ENCODE data around the gene MRPL53.

Gene MRPL53

DNA sequence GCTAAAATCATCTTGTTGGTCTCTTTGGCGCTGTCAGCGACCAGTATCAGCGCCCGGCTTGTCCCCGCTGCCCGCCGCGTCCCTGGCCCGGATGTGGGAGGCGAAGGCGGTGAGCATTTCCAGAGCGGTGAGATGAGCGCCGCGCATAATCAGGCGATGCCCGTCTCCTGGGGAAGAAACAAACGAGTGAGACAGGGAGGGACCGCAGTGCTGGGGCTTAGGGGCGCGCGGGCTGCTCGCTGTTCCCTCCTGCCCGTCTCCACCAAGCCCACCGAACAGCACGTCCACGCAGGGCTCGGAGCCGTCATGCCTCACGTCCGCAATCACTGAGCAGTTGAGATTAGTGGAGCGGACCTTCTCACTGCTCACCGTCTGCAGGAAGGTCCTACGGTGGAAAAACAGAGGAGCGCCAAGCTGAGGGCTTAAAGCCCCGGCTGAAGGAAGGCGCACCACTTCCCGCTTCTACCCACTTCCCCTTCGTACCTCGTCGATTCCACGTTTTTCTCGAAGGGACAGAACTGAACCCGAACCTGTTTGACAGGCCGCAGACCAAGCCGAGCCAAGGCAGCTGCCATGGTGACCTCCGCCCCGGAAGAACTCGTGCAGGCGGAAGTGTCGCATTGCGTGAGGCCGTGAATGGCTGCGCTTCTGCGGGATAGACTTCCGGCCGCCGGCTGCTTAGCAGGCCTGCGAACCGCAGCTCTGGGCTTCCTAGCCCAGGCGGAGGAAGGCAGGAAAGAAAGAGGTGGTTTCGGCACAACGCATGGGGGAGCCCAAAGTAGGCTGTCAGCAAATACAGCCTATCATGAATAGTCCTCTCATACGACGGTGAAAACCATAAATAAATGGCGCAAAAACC is at the start of gene MRPL53:
Gene MRPL53, minus strand, starts transcription at position 595 of the 859 bp plus-strand sequence. Its CDS starts 20 bp downstream, at position 575.
- peak; percentile 94 for DNase-seq

- DNase-seq = no peak
These were observed 44.2 kb upstream of the MRPL53 start for GRCh38 chr2:74516650-74517049.

GRCh38 chr2:74515981-74516633 is 43.6 kb upstream of the MRPL53 start:
- peak; percentile 81 for DNase-seq

GRCh38 chr2:74515271-74515980 is 42.9 kb upstream of the MRPL53 start:
- no peak for DNase-seq

- no peak for DNase-seq
These were observed 42.1 kb upstream of the MRPL53 start, which contains the start of gene TLX2 for GRCh38 chr2:74514368-74515270. Gene TLX2, plus strand, starts transcription at chr2:74514450. Its CDS starts 357 bp downstream, at chr2:74514807.

DNA sequence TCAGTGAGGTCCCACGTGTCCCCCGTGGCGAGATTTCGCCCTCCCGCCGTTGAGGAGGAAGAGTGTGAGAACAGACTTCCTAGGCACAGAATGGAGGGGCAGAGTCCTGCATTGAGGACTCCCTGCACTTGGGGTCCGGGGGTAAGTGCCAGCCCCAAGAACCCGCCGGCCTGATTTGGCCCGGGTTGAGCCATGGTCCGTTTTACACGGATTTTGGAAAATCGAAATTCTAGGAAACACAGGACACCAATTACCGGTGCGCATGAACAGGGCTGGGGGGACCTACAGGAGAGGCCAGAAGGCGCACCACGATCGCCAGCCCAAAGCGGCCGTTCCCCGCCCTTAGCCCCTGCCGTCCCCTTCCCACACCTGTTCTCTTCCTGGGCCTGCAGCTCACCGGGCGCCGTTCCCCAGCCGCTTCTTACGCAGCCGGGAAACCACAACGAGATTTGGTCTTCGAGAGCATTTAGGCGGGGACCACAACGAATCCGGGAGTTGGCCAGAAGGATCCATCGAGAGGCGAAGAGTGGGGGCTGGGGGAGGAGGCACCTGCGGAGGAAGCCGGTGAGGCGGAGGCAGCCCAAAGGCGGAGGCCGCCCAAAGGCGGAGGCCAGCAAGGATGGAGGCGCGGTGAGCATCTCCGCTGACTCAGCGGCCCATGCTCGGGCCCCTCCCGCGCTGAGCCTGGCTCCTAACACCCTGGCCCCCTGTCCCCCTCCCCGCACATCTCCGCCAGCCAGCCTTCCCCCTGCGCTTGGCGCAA is 41.3 kb upstream of the MRPL53 start:
- no peak for DNase-seq

DNA sequence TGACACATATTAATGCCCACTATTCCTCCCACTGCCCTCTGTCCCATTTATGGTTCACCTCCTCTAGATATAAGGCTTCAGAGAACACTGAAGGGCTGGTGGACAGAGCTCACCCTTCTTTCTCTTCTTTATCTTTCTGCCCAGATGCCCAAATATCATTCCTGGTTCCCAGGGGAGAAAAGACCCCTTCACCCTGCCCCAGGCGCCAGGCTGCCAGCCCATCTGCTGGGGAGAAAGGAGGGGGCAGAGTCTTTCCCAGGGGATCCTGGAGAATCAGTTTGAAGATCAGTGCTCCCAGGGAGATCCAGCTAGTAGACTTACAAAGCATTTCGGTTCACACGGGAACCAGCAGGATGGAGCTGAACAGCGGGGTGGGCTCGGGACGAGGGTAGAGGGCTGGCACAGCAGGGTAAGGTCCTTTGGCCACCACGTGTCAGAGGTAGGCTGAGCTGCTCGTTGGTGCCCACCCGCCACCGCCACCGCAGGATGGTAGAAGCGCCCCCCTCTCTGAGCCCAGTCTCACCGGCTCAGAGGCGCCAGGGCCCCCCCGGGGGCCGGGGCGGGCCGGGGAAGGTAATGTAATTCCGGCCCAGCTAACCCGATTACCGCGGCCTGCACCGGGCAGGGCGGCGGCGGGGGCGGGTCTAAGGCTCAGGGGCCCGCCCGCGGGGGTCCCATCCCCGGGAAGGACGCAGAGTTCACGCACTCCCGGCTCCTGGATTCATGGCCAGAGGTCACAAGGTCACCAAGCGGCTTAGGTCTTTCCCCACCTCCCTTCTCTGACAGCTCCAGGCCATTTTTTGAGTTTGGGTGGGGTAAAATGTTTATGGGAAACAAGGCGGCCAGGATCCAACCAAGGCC is 40.5 kb upstream of the MRPL53 start:
- no peak for DNase-seq

GRCh38 chr2:74511104-74511989 is 38.9 kb upstream of the MRPL53 start:
- no peak for DNase-seq

GRCh38 chr2:74510272-74510671 is 37.8 kb upstream of the MRPL53 start:
- DNase-seq = no peak

DNA sequence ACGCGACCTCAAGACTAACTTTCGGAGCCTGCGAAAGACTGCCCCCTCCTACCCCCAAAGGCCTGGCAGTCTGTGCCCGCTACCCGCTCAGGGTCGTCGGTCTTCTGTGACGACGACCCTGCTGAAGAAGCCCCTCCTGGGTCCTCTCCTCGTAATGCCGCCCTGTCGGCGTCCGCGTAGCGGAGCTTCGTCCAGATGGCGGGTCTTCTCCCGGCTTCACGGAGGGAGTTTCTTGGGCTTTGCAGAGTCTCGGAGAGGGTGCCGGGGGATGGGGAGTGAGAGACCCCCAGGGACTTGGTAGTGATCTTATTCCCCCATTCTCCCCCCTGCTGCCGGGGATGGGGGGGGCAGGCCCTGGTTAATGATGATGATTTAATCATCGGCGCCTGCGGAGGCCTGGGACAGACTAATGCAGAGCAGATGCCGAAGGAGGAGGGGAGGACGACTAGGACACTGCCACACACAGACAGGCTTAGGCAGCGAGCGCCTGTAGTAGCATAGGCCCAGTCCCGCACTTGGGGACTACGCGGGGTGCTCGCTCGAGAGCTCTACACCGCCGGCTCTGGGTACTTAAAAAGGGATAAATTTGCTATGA is 35.5 kb upstream of the MRPL53 start:
- peak; percentile 38 for DNase-seq

DNA sequence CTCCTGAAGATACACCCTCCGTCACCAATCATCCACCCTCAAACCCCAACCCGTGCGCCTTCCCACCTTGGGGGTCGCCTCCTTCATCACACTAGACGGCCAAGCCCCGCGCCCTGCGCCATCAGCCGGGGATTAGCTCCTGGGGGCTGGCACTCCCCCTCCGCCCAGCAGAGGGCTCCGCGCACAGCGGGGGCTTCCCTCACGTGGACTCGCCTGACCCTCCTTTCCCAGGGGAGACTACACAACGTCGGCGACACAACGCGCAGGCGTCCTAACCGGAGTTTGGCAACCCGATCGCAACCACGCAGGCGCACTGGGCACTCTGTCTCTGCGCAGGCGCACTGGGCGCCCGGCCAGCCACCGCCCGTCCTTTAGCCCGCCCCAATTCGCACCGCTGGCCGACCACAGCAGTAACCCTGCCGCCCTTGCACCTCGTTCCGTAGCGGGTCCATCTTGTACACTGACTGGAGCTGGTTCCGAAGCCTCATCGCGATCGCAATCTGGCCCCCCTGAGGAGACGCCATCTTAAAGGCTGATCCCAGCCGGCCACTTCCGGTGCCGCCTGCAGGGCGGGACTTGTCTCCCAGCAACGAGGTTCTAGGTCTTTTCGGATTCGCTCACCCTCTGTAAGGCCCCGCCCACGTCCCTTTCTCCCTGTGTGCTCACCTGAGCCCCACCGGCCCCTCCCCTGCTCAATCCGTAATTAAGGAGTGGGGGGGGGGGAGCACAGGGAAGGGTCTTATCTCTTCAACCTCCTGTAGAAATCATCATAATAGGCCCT is 34.9 kb upstream of the MRPL53 start, which contains the start of gene PCGF1:
Gene PCGF1, minus strand, starts transcription at position 551 of the 781 bp plus-strand sequence. Its CDS starts 27 bp downstream, at position 524.
- DNase-seq = peak; percentile 98

GRCh38 chr2:74505448-74506246 is 33.2 kb upstream of the MRPL53 start:
- no peak for DNase-seq

- DNase-seq = no peak
These were observed 32.1 kb upstream of the MRPL53 start for GRCh38 chr2:74504591-74504990.

GRCh38 chr2:74503506-74504475 is 31.3 kb upstream of the MRPL53 start:
- DNase-seq = no peak

GRCh38 chr2:74502720-74503505 is 30.4 kb upstream of the MRPL53 start:
- DNase-seq = peak; percentile 79
